Right ventricle myocardium superior (tissue), 1 donor: ENCODE data around the gene TNNI3. TPM values are rescaled to one million over a fixed set of nuclear protein-coding genes. Genes with fewer than 3 reads are reported as not detected.

Source experiments
- microRNA-seq: library from miRNA; unstranded; fragments of <30 nt; microRNA quantifications from one replicate; pipeline ENCODE4 v1.2.0, GENCODE V29; 2020
- total RNA-seq: library from RNA; stranded (reverse); fragmentation: NEBNext Ultra II Directional; extraction: Animal tissue kit (Norgen Biotek cat#: 25700); gene quantifications from one replicate; pipeline ENCODE4 v1.2.1, GENCODE V29; 2021
- donor health status: DM: no; HTN: yes; CAD: no; lungs with severe emphysema.

Gene TNNI3
- total RNA-seq, 1 donor from 2014 or later, result 4,564 TPM

Small RNA genes lying within 50 kb of the gene (microRNA-seq; reads per million reads assigned to microRNA genes)
- gene MIR7975, result not detected

Other genes starting within 250 kb of the TNNI3 start
- gene NLRP7, start 210.2 kb downstream of the TNNI3 start, total RNA-seq, result not detected
- 0.78 TPM for gene NLRP2, start 191.4 kb downstream of the TNNI3 start, total RNA-seq
- 0.48 TPM for gene GP6, start 119.5 kb downstream of the TNNI3 start, total RNA-seq
- gene RDH13, start 94.6 kb downstream of the TNNI3 start, total RNA-seq, result 45.6 TPM
- gene EPS8L1, start 81.9 kb downstream of the TNNI3 start, total RNA-seq, result 0.83 TPM
- 126 TPM for gene PPP1R12C, start 40.1 kb downstream of the TNNI3 start, total RNA-seq
- 54.1 TPM for gene TNNT1, start 8.5 kb downstream of the TNNI3 start, total RNA-seq
- 0.59 TPM for gene DNAAF3, start 8.9 kb upstream of the TNNI3 start, total RNA-seq
- not detected for gene SYT5, start 22.6 kb upstream of the TNNI3 start, total RNA-seq
- 0.54 TPM for gene PTPRH, start 51.8 kb upstream of the TNNI3 start, total RNA-seq
- 2.3 TPM for gene TMEM86B, start 71.0 kb upstream of the TNNI3 start, total RNA-seq
- gene PPP6R1, start 101.3 kb upstream of the TNNI3 start, total RNA-seq, result 37.1 TPM
- 29.2 TPM for gene HSPBP1, start 122.4 kb upstream of the TNNI3 start, total RNA-seq
- 1.6 TPM for gene BRSK1, start 126.3 kb upstream of the TNNI3 start, total RNA-seq
- gene TMEM150B, start 167.6 kb upstream of the TNNI3 start, total RNA-seq, result 1.7 TPM
- gene KMT5C, start 182.1 kb upstream of the TNNI3 start, total RNA-seq, result 6.6 TPM
- not detected for gene COX6B2, start 197.0 kb upstream of the TNNI3 start, total RNA-seq
- gene GARIN5B, start 205.5 kb upstream of the TNNI3 start, total RNA-seq, result not detected
- gene IL11, start 212.7 kb upstream of the TNNI3 start, total RNA-seq, result not detected
- not detected for gene TMEM190, start 219.1 kb upstream of the TNNI3 start, total RNA-seq
- 1.0 TPM for gene TMEM238, start 226.6 kb upstream of the TNNI3 start, total RNA-seq
- gene RPL28, start 228.2 kb upstream of the TNNI3 start, total RNA-seq, result 569 TPM